Epidermal melanocyte (primary cell): Measurements from ENCODE around the gene CDC42EP4.
"Not testable (repeated sequence)": the region's sequence is repeated elsewhere in the genome, so short reads cannot be mapped to it uniquely, and the experiment has no call there.

Experiments used
- DNase-seq: peaks from one replicate; pipeline ENCODE4 v3.0.0; 2011; ENCODE audit warnings: low spot score; ENCODE audit not compliant: insufficient read length

The CDC42EP4 gene

GRCh38 chr17:73320601-73321264, 8.9 kb upstream of the CDC42EP4 start:
- DNase-seq = no peak

- no peak for DNase-seq
Measured at GRCh38 chr17:73319766-73320165, 8.0 kb upstream of the CDC42EP4 start.

- DNase-seq = no peak
Measured at GRCh38 chr17:73318836-73319235, 7.0 kb upstream of the CDC42EP4 start.

- DNase-seq = no peak
Measured at GRCh38 chr17:73318427-73318813, 6.6 kb upstream of the CDC42EP4 start.

- no peak for DNase-seq
Measured at GRCh38 chr17:73317513-73318426, 6.0 kb upstream of the CDC42EP4 start.

GRCh38 chr17:73316919-73317505, 5.2 kb upstream of the CDC42EP4 start:
- no peak for DNase-seq

GRCh38 chr17:73315471-73315870, 3.7 kb upstream of the CDC42EP4 start:
- no peak for DNase-seq

- DNase-seq = no peak
Measured at GRCh38 chr17:73313526-73314127, 1.8 kb upstream of the CDC42EP4 start.

- DNase-seq = not testable (repeated sequence)
Measured at GRCh38 chr17:73312887-73313286, 1.1 kb upstream of the CDC42EP4 start.

GRCh38 chr17:73311428-73311780, 397 bp downstream of the CDC42EP4 start:
- DNase-seq = no peak

GRCh38 chr17:73309727-73310596, 1.8 kb downstream of the CDC42EP4 start:
- DNase-seq = no peak

GRCh38 chr17:73308959-73309358, 2.8 kb downstream of the CDC42EP4 start:
- not testable (repeated sequence) for DNase-seq

GRCh38 chr17:73308017-73308823, 3.6 kb downstream of the CDC42EP4 start:
- DNase-seq = no peak

- DNase-seq = no peak
Measured at GRCh38 chr17:73307130-73307529, 4.7 kb downstream of the CDC42EP4 start.

GRCh38 chr17:73305845-73306836, 5.7 kb downstream of the CDC42EP4 start:
- DNase-seq = no peak

GRCh38 chr17:73304971-73305812, 6.6 kb downstream of the CDC42EP4 start:
- no peak for DNase-seq

GRCh38 chr17:73304438-73304837, 7.4 kb downstream of the CDC42EP4 start:
- no peak for DNase-seq

- DNase-seq = no peak
Measured at GRCh38 chr17:73302189-73302588, 9.6 kb downstream of the CDC42EP4 start.
